GM12874 (cell line): ENCODE data around the gene SORCS2.

ENCODE experiments used
- CTCF ChIP-seq: IDR thresholded peaks from 2 replicates; pipeline ENCODE4 v1.5.1; 2011; ENCODE audit warnings: low read depth, mild to moderate bottlenecking, control low read depth, low read length, moderate library complexity; ENCODE audit not compliant: insufficient read depth

The SORCS2 gene

DNA sequence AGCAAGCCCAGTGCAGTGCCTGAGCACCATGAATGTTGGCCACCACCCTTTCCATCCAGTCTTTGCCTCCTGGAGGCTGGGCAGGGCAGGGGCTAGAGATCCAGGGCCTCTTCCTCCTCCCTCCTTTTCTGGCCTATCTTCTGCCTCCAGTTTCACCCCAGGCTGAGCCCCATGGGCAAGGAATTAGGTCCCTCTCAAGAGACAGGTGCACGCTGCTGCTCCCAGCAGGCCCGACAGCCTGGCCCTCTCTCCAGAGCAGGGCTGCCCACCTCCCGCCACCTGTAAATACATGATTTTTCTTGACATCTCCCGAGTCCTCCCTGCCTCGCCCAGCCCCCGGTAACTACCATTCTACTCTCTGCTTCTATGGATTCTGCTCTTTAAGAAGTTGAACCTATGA lies 299.6 kb downstream of the SORCS2 start:
- no peak for TF ChIP-seq CTCF

- no peak for TF ChIP-seq CTCF
These were observed 306.3 kb downstream of the SORCS2 start for GRCh38 chr4:7498446-7499200.

GRCh38 chr4:7499661-7500060 lies 307.3 kb downstream of the SORCS2 start:
- no peak for TF ChIP-seq CTCF

- no peak for TF ChIP-seq CTCF
These were observed 308.1 kb downstream of the SORCS2 start for GRCh38 chr4:7500404-7500803.

GRCh38 chr4:7501314-7501713 lies 309.0 kb downstream of the SORCS2 start:
- no peak for TF ChIP-seq CTCF

GRCh38 chr4:7501873-7502272 lies 309.5 kb downstream of the SORCS2 start:
- TF ChIP-seq CTCF, result no peak

DNA sequence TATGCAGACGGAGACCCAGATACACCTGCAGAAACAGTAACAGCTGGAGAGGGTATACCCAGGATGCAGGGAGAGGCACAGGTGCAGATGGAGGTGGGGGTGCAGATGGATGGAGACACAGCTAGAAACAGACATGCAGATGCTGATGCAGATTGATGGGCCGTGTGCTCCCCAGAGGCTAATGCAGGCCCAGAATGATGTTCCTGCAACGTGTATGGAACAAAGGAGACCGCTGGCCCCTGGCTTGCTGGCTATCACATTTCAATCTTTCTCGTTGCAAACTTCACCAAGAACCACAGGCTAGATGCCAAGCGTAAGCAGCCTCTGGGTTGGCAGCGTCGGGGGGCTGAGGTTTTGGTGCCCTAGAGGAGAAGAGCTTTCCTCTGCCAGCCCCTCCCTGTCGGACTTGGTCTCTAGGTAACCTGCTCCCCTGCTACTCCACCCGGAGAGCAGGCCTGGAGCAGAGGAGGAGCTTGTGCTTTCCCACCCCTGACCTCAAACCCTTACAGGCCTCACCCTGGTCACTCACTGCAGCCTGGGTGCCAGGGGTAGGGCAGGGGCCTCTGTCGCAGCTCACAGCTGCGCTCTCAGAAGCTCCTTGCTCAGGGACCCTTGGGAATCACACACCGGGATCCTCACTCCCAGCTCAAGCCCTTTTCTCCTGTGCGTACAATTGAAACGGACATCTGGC lies 311.4 kb downstream of the SORCS2 start:
- TF ChIP-seq CTCF, result no peak
